ENCODE measurements around the gene SYNM.

Gene SYNM, protein sequence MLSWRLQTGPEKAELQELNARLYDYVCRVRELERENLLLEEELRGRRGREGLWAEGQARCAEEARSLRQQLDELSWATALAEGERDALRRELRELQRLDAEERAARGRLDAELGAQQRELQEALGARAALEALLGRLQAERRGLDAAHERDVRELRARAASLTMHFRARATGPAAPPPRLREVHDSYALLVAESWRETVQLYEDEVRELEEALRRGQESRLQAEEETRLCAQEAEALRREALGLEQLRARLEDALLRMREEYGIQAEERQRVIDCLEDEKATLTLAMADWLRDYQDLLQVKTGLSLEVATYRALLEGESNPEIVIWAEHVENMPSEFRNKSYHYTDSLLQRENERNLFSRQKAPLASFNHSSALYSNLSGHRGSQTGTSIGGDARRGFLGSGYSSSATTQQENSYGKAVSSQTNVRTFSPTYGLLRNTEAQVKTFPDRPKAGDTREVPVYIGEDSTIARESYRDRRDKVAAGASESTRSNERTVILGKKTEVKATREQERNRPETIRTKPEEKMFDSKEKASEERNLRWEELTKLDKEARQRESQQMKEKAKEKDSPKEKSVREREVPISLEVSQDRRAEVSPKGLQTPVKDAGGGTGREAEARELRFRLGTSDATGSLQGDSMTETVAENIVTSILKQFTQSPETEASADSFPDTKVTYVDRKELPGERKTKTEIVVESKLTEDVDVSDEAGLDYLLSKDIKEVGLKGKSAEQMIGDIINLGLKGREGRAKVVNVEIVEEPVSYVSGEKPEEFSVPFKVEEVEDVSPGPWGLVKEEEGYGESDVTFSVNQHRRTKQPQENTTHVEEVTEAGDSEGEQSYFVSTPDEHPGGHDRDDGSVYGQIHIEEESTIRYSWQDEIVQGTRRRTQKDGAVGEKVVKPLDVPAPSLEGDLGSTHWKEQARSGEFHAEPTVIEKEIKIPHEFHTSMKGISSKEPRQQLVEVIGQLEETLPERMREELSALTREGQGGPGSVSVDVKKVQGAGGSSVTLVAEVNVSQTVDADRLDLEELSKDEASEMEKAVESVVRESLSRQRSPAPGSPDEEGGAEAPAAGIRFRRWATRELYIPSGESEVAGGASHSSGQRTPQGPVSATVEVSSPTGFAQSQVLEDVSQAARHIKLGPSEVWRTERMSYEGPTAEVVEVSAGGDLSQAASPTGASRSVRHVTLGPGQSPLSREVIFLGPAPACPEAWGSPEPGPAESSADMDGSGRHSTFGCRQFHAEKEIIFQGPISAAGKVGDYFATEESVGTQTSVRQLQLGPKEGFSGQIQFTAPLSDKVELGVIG (N-terminal part only)

DNA sequence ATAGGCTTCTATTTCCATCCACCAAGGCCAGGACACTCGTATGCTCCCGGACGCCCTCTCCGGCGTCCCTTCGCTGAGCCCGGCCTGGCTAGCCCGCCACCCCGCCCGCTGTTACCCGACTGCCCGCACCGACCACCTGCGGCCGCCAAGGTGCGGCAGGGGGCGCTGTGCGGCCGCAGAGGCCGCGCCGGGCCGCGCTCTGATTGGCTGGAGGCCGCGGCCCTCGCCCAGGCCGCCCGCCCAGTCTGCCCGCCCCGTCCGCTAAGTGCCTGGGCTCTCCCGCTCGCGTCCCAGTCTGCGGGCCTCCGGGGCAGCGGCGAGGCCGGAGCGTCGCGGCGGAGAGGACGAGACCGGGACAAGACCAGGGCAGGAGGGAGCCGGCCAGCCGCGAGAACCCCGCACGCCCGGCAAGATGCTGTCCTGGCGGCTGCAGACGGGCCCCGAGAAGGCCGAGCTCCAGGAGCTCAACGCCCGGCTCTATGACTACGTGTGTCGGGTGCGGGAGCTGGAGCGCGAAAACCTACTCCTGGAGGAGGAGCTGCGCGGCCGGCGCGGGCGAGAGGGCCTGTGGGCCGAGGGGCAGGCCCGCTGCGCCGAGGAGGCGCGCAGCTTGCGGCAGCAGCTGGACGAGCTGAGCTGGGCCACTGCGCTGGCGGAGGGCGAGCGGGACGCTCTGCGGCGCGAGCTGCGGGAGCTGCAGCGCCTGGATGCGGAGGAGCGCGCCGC is at the start of gene SYNM:
Gene SYNM, plus strand, starts transcription at position 293 of the 726 bp plus-strand sequence. Its CDS starts 120 bp downstream, at position 413.
- no peak for TF ChIP-seq EZH2 (optimal IDR thresholded peaks at IDR 0.05; ENCODE audit: low read depth, low read length)
- TF ChIP-seq, protein P1, sequence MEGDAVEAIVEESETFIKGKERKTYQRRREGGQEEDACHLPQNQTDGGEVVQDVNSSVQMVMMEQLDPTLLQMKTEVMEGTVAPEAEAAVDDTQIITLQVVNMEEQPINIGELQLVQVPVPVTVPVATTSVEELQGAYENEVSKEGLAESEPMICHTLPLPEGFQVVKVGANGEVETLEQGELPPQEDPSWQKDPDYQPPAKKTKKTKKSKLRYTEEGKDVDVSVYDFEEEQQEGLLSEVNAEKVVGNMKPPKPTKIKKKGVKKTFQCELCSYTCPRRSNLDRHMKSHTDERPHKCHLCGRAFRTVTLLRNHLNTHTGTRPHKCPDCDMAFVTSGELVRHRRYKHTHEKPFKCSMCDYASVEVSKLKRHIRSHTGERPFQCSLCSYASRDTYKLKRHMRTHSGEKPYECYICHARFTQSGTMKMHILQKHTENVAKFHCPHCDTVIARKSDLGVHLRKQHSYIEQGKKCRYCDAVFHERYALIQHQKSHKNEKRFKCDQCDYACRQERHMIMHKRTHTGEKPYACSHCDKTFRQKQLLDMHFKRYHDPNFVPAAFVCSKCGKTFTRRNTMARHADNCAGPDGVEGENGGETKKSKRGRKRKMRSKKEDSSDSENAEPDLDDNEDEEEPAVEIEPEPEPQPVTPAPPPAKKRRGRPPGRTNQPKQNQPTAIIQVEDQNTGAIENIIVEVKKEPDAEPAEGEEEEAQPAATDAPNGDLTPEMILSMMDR (IDR thresholded peaks at IDR 0.05; ENCODE audit: low read length) = peak; percentile 67
- H3K9me2 ChIP-seq (replicated peaks; ENCODE audit: insufficient read depth, low read length) = no peaks in the 10 kb centered on the region
- H3K4me2 ChIP-seq (ENCODE audit: low read depth, low read length) = peak within 1 kb of the TSS; percentile 84
- no peaks in the 10 kb centered on the region for H3K9me3 ChIP-seq (replicated peaks; ENCODE audit: insufficient read depth, low read length)
- H4K20me1 ChIP-seq (ENCODE audit: insufficient read depth, low read length) = no peaks in the 10 kb centered on the region
- peaks cover 3% of the 10 kb centered on the region; the same call in 1 of the 2 replicates for H3K27me3 ChIP-seq (replicated peaks; ENCODE audit: insufficient read depth, low read length)
- H3K36me3 ChIP-seq (replicated peaks; ENCODE audit: insufficient read depth, low read length) = no peaks in the 10 kb centered on the region
- no peaks in the 10 kb centered on the region for H3F3A ChIP-seq (ENCODE audit: insufficient read depth, low read length)
- peak within 1 kb of the TSS; percentile 70 for H3K4me3 ChIP-seq (ENCODE audit: low read length)
- H2AFZ ChIP-seq (ENCODE audit: low read length) = peak within 1 kb of the TSS; percentile 94
- H3K79me2 ChIP-seq (ENCODE audit: low read length) = no peaks in the 10 kb centered on the region
- no peaks in the 10 kb centered on the region for H3K4me1 ChIP-seq (ENCODE audit: low read length)
- no peak within 1 kb of the TSS for H3K27ac ChIP-seq (ENCODE audit: low read length)
- H3K9ac ChIP-seq (ENCODE audit: low read length) = peak within 1 kb of the TSS; percentile 52; the same call in 1 of the 2 replicates
- peak; percentile 80 for DNase-seq

DNA sequence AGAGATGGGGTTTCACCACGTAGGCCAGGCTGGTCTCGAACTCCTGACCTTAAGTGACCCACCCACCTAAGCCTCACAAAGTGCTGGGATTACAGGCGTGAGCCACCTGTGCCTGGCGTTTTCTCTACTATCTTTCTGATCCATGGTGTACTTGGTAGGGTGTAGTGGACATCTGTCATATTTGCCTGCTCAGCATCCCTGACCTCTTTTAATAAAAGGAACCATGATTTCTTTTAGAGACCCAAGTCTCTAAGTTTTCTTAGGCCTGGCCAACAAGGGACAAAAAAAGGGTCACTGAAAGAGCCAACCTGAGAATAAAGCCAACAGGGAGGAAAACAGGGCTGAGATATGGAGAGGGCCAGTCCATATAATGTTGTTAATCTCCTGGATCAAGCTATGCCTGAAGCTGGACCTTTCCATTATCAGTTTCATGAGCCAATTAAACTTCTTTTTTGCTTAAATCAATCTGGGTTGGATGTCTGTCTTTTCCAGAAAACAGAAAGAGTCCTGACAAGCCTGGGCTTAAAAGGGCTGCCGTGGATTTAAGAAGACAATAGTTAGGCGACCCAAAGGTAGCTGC is 49.2 kb upstream of the SYNM start:
- no peaks in the 10 kb centered on the region for H3K9me3 ChIP-seq (replicated peaks; ENCODE audit: insufficient read depth, low read length)
- H3K4me3 ChIP-seq (ENCODE audit: low read length) = no peak overlapping the region
- H3K36me3 ChIP-seq (replicated peaks; ENCODE audit: insufficient read depth, low read length) = no peaks in the 10 kb centered on the region
- no peak overlapping the region for H3K27ac ChIP-seq (ENCODE audit: low read length)
- no peaks in the 10 kb centered on the region for H4K20me1 ChIP-seq (ENCODE audit: insufficient read depth, low read length)
- TF ChIP-seq EZH2 (optimal IDR thresholded peaks at IDR 0.05; ENCODE audit: low read depth, low read length) = no peak
- TF ChIP-seq, protein P1 (IDR thresholded peaks at IDR 0.05; ENCODE audit: low read length) = no peak
- no peak for TF ChIP-seq EZH2phosphoT487 (IDR thresholded peaks at IDR 0.05; ENCODE audit: low read length)
- H2AFZ ChIP-seq (ENCODE audit: low read length) = no peak overlapping the region
- H3K9me2 ChIP-seq (replicated peaks; ENCODE audit: insufficient read depth, low read length) = no peaks in the 10 kb centered on the region
- no peak overlapping the region for H3K4me2 ChIP-seq (ENCODE audit: low read depth, low read length)
- no peaks in the 10 kb centered on the region; the same call in 1 of the 2 replicates for H3K4me1 ChIP-seq (ENCODE audit: low read length)
- H3K9ac ChIP-seq (ENCODE audit: low read length) = no peak overlapping the region
- no peaks in the 10 kb centered on the region for H3K79me2 ChIP-seq (ENCODE audit: low read length)
- H3K27me3 ChIP-seq (replicated peaks; ENCODE audit: insufficient read depth, low read length) = peaks cover 2% of the 10 kb centered on the region; the same call in 1 of the 2 replicates
- H3F3A ChIP-seq (ENCODE audit: insufficient read depth, low read length) = no peaks in the 10 kb centered on the region
- no peak for DNase-seq
